Measurements from ENCODE around the gene SAP130.

SAP130 gene

DNA sequence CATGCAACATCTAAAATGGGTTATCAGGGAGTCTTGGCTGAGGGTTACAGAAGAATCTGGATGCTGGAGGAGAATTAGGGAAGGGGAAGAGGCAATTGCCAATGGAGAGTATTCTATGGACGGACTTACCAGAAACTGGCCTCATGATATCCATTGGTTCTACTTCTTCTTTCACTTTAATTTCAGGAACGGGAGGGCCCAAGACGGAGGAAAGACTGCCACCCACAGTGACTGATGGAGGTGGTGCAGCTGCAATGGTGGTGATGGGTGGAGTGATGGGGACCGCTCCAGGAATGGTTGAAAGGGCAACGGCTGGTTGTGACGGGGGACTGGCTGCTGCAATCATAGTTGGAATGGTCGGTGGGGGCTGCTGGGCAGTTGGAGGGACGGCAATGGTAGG lies 73.0 kb downstream of the SAP130 start:
- Histone ChIP-seq H3K9ac (ENCODE audit: low read depth, low read length, poor library complexity) (no peak overlapping the region), H3K27ac (replicated peaks; ENCODE audit: low read length) (no peak overlapping the region), H2AK5ac (ENCODE audit: low read depth, low read length) (no peak overlapping the region), H3K9me3 (replicated peaks in 1 of 2; ENCODE audit: control insufficient read depth in 2 of 2, insufficient read depth in 1 of 2, low read depth in 1 of 2, low read length in 2 of 2) (peaks cover 0 to 2% of the 10 kb centered on the region in 2 donors), H3K4ac (ENCODE audit: low read length) (no peak overlapping the region), H3K27me3 (ENCODE audit: control insufficient read depth in 3 of 3, insufficient read depth in 3 of 3, low read depth in 1 of 3, low read length in 3 of 3) (no peaks in the 10 kb centered on the region), H3K14ac (ENCODE audit: low read length) (no peak overlapping the region), H2BK12ac (ENCODE audit: low read length) (no peak overlapping the region), H3K18ac (ENCODE audit: low read length) (no peak overlapping the region), H2BK15ac (ENCODE audit: low read length) (no peak overlapping the region), H3K4me1 (ENCODE audit: control insufficient read depth in 2 of 2, insufficient read depth in 1 of 2, low read depth in 1 of 2, low read length in 2 of 2) (no peaks in the 10 kb centered on the region), H2AFZ (ENCODE audit: low read length) (no peak overlapping the region), H4K91ac (ENCODE audit: low read depth, low read length, poor library complexity) (no peak overlapping the region), H3K4me3 (ENCODE audit: low read length in 2 of 2) (peak overlapping the region in 1 of 2 donors; percentile 10), H3K36me3 (replicated peaks in 1 of 2; ENCODE audit: control insufficient read depth in 2 of 2, insufficient read depth in 2 of 2, low read length in 2 of 2) (peaks cover 34 to 92% of the 10 kb centered on the region in 2 donors), H2BK5ac (ENCODE audit: low read length) (no peak overlapping the region), H3K23ac (ENCODE audit: low read depth, low read length, poor library complexity) (peak overlapping the region; percentile 52), H2BK120ac (ENCODE audit: low read depth, low read length) (no peak overlapping the region), H3K4me2 (ENCODE audit: insufficient read depth, low read length, poor library complexity, severe bottlenecking) (no peak overlapping the region), H4K8ac (ENCODE audit: low read depth, low read length) (no peak overlapping the region), H3K79me1 (ENCODE audit: low read depth, low read length) (no peaks in the 10 kb centered on the region)
- no CpG with 5 or more reads among the region's 8 CpGs for WGBS, 2 donors (ENCODE audit: extremely low coverage in 2 of 2, insufficient read length in 2 of 2, insufficient replicate concordance in 1 of 2)
- no peak for DNase-seq (ENCODE audit: low spot score)

DNA sequence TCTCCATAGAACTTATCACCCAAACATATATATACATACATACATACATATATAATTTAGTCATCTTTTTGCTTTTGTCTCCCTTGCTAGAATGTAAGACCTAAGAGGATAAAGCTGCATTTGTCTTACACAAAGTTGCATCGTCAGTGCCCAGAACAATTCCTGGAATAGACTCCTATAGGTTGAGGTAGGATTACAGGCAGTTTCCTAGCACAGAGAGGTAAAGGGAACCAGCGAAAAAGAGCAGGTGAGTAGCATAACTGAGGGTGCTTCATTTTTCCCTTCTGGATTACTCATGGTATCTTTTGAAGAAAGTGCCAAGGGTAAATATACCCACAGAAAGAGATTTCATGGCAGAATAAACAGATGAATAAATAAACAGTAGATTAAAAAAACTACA lies 74.0 kb downstream of the SAP130 start:
- Histone ChIP-seq H3K14ac (ENCODE audit: low read length) (no peak overlapping the region), H4K91ac (ENCODE audit: low read depth, low read length, poor library complexity) (no peak overlapping the region), H4K8ac (ENCODE audit: low read depth, low read length) (no peak overlapping the region), H2BK12ac (ENCODE audit: low read length) (no peak overlapping the region), H2BK5ac (ENCODE audit: low read length) (no peak overlapping the region), H2AK5ac (ENCODE audit: low read depth, low read length) (no peak overlapping the region), H3K27ac (replicated peaks; ENCODE audit: low read length) (no peak overlapping the region), H3K79me1 (ENCODE audit: low read depth, low read length) (no peaks in the 10 kb centered on the region), H3K4me2 (ENCODE audit: insufficient read depth, low read length, poor library complexity, severe bottlenecking) (no peak overlapping the region), H2BK15ac (ENCODE audit: low read length) (no peak overlapping the region), H3K9ac (ENCODE audit: low read depth, low read length, poor library complexity) (no peak overlapping the region), H3K4ac (ENCODE audit: low read length) (no peak overlapping the region), H3K36me3 (replicated peaks in 1 of 2; ENCODE audit: control insufficient read depth in 2 of 2, insufficient read depth in 2 of 2, low read length in 2 of 2) (peaks cover 35 to 92% of the 10 kb centered on the region in 2 donors), H3K27me3 (ENCODE audit: control insufficient read depth in 3 of 3, insufficient read depth in 3 of 3, low read depth in 1 of 3, low read length in 3 of 3) (no peaks in the 10 kb centered on the region), H2AFZ (ENCODE audit: low read length) (no peak overlapping the region), H3K9me3 (replicated peaks in 1 of 2; ENCODE audit: control insufficient read depth in 2 of 2, insufficient read depth in 1 of 2, low read depth in 1 of 2, low read length in 2 of 2) (peaks cover 0 to 2% of the 10 kb centered on the region in 2 donors), H3K18ac (ENCODE audit: low read length) (no peak overlapping the region), H3K23ac (ENCODE audit: low read depth, low read length, poor library complexity) (no peak overlapping the region), H2BK120ac (ENCODE audit: low read depth, low read length) (no peak overlapping the region), H3K4me3 (ENCODE audit: low read length in 2 of 2) (no peak overlapping the region), H3K4me1 (ENCODE audit: control insufficient read depth in 2 of 2, insufficient read depth in 1 of 2, low read depth in 1 of 2, low read length in 2 of 2) (no peaks in the 10 kb centered on the region)
- no CpG with 5 or more reads among the region's 2 CpGs for WGBS, 2 donors (ENCODE audit: extremely low coverage in 2 of 2, insufficient read length in 2 of 2, insufficient replicate concordance in 1 of 2)
- DNase-seq (ENCODE audit: low spot score): no peak

DNA sequence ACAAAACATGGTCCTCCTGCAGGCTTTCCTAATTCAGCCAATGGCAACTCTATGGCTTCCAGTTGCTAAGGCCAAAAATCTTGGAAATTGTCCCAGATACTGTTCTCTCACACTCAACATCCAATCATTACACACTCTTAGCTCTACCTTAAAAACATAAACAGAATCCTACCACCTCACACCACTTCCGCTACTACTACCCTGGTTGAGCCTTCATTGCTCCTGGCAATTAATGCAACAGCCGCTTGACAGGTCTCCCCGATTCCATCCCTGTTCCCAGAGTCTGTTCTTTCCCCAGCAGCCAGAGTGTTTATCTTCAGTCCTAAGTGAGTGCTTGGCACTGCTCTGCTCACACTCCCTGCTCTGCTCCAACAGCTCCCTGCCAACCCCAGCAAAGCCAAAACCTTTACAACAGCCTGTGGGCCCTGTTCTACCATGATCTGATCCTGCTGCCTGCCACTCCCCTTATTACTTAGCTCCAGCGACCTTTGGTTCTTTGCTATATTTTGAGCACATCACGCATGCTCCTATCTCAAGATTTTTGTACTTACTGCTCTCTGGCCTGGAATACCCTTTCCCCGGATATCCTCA lies 74.6 kb downstream of the SAP130 start:
- Histone ChIP-seq H2BK15ac (ENCODE audit: low read length) (no peak overlapping the region), H3K4me1 (ENCODE audit: control insufficient read depth in 2 of 2, insufficient read depth in 1 of 2, low read depth in 1 of 2, low read length in 2 of 2) (no peaks in the 10 kb centered on the region), H2AFZ (ENCODE audit: low read length) (no peak overlapping the region), H3K27me3 (ENCODE audit: control insufficient read depth in 3 of 3, insufficient read depth in 3 of 3, low read depth in 1 of 3, low read length in 3 of 3) (no peaks in the 10 kb centered on the region), H2BK5ac (ENCODE audit: low read length) (no peak overlapping the region), H3K36me3 (replicated peaks in 1 of 2; ENCODE audit: control insufficient read depth in 2 of 2, insufficient read depth in 2 of 2, low read length in 2 of 2) (peaks cover 37 to 92% of the 10 kb centered on the region in 2 donors), H3K4ac (ENCODE audit: low read length) (no peak overlapping the region), H4K91ac (ENCODE audit: low read depth, low read length, poor library complexity) (no peak overlapping the region), H3K4me2 (ENCODE audit: insufficient read depth, low read length, poor library complexity, severe bottlenecking) (no peak overlapping the region), H2BK120ac (ENCODE audit: low read depth, low read length) (no peak overlapping the region), H2BK12ac (ENCODE audit: low read length) (no peak overlapping the region), H3K79me1 (ENCODE audit: low read depth, low read length) (no peaks in the 10 kb centered on the region), H3K4me3 (ENCODE audit: low read length in 2 of 2) (no peak overlapping the region), H3K23ac (ENCODE audit: low read depth, low read length, poor library complexity) (no peak overlapping the region), H3K9ac (ENCODE audit: low read depth, low read length, poor library complexity) (no peak overlapping the region), H3K18ac (ENCODE audit: low read length) (no peak overlapping the region), H3K14ac (ENCODE audit: low read length) (no peak overlapping the region), H3K27ac (replicated peaks; ENCODE audit: low read length) (no peak overlapping the region), H4K8ac (ENCODE audit: low read depth, low read length) (no peak overlapping the region), H2AK5ac (ENCODE audit: low read depth, low read length) (no peak overlapping the region), H3K9me3 (replicated peaks in 1 of 2; ENCODE audit: control insufficient read depth in 2 of 2, insufficient read depth in 1 of 2, low read depth in 1 of 2, low read length in 2 of 2) (peaks cover 0 to 2% of the 10 kb centered on the region in 2 donors)
- DNase-seq (ENCODE audit: low spot score): no peak
- no CpG with 5 or more reads among the region's 6 CpGs for WGBS, 2 donors (ENCODE audit: extremely low coverage in 2 of 2, insufficient read length in 2 of 2, insufficient replicate concordance in 1 of 2)

DNA sequence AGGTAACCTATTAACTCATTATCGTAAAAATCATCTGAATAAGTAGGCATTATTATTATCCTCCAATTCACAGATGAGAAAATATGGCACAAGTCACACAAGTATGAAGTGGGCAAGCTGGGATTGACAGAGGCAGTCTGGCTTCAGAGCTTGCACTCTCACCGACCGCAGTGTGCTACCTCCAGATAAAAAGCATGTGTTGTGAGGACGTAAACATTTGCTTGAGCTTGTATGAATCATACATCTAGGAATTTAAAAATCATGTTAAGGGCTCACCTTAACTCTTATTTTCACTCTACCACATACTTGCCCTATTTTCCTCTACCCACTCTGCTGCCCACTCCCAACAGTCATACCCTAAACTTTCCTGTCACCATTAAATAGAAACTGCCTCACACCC lies 76.8 kb downstream of the SAP130 start:
- H3K4ac ChIP-seq (ENCODE audit: low read length): no peak overlapping the region
- DNase-seq (ENCODE audit: low spot score): no peak
- H3K9me3 ChIP-seq (replicated peaks in 1 of 2; ENCODE audit: control insufficient read depth in 2 of 2, insufficient read depth in 1 of 2, low read depth in 1 of 2, low read length in 2 of 2): peaks cover 0 to 2% of the 10 kb centered on the region in 2 donors
- H3K4me1 ChIP-seq (ENCODE audit: control insufficient read depth in 2 of 2, insufficient read depth in 1 of 2, low read depth in 1 of 2, low read length in 2 of 2): no peaks in the 10 kb centered on the region
- no peak overlapping the region for H3K14ac ChIP-seq (ENCODE audit: low read length)
- no peak overlapping the region for H3K23ac ChIP-seq (ENCODE audit: low read depth, low read length, poor library complexity)
- no peak overlapping the region for H2BK120ac ChIP-seq (ENCODE audit: low read depth, low read length)
- H3K18ac ChIP-seq (ENCODE audit: low read length): no peak overlapping the region
- H4K91ac ChIP-seq (ENCODE audit: low read depth, low read length, poor library complexity): no peak overlapping the region
- no peak overlapping the region for H2AFZ ChIP-seq (ENCODE audit: low read length)
- H3K4me2 ChIP-seq (ENCODE audit: insufficient read depth, low read length, poor library complexity, severe bottlenecking): no peak overlapping the region
- no peak overlapping the region for H4K8ac ChIP-seq (ENCODE audit: low read depth, low read length)
- H2BK12ac ChIP-seq (ENCODE audit: low read length): no peak overlapping the region
- no peak overlapping the region for H3K9ac ChIP-seq (ENCODE audit: low read depth, low read length, poor library complexity)
- H3K79me1 ChIP-seq (ENCODE audit: low read depth, low read length): no peaks in the 10 kb centered on the region
- H3K36me3 ChIP-seq (replicated peaks in 1 of 2; ENCODE audit: control insufficient read depth in 2 of 2, insufficient read depth in 2 of 2, low read length in 2 of 2): peaks cover 35 to 95% of the 10 kb centered on the region in 2 donors
- WGBS, 2 donors (ENCODE audit: extremely low coverage in 2 of 2, insufficient read length in 2 of 2, insufficient replicate concordance in 1 of 2): no CpG with 5 or more reads among the region's 4 CpGs
- no peak overlapping the region for H3K4me3 ChIP-seq (ENCODE audit: low read length in 2 of 2)
- no peak overlapping the region for H2BK15ac ChIP-seq (ENCODE audit: low read length)
- no peak overlapping the region for H3K27ac ChIP-seq (replicated peaks; ENCODE audit: low read length)
- no peak overlapping the region for H2BK5ac ChIP-seq (ENCODE audit: low read length)
- no peak overlapping the region for H2AK5ac ChIP-seq (ENCODE audit: low read depth, low read length)
- no peaks in the 10 kb centered on the region for H3K27me3 ChIP-seq (ENCODE audit: control insufficient read depth in 3 of 3, insufficient read depth in 3 of 3, low read depth in 1 of 3, low read length in 3 of 3)

Measured in neuronal stem cell (in vitro differentiated cells).